Stimulated activated CD4-positive, alpha-beta T cell treated with anti-CD3 and anti-CD28 coated beads, Interleukin-1b, Interleukin-23, amount 100 ng/mL, for 48 hours (primary cell): ENCODE results near the gene CD69.
A peak's percentile ranks its signal among the peaks of the same experiment; 100 is the strongest.
"Not testable (repeated sequence)": the region's sequence is repeated elsewhere in the genome, so short reads cannot be mapped to it uniquely, and the experiment has no call there.

Experiments used
- DNase-seq: peaks from one replicate; pipeline ENCODE4 v3.0.0-alpha.2; 2020

CD69 gene

DNA sequence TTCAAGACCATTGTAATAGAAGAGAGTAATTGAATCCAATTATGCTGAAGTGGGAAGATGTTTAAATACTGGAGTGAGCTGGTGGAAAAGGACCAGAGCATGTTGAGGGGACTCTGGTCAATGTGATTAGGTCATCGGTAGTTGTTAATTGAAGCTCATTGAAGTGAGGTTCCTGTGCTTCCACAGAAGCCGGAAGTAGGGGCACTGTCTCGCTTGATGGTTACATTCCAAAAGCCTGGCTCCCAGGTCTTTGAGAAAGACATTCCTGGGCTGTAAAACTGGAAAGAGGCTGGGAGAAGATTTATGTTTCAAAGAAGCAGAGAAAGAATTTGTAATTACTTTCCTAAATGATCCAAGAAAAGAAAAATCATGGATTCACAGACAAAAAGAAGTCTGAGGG is 15.5 kb downstream of the CD69 start:
- no peak for DNase-seq

DNA sequence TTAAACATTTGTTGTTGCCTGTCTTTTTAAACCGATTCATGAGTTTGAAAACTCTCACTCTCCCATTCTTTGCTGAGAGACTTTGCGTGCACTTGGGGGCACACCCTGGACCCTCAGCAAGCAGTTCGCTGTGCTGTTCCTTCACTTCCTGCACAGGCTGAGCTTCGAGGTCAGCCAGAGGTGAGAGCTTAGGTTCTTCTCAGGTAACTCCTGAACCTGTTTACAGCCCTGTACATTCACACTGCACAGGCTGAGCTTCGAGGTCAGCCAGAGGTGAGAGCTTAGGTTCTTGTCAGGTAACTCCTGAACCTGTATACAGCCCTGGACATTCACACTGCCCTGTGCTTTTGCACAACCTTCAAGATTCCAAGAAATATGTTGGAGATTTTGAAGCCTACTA is 18.0 kb downstream of the CD69 start:
- no peak for DNase-seq

DNA sequence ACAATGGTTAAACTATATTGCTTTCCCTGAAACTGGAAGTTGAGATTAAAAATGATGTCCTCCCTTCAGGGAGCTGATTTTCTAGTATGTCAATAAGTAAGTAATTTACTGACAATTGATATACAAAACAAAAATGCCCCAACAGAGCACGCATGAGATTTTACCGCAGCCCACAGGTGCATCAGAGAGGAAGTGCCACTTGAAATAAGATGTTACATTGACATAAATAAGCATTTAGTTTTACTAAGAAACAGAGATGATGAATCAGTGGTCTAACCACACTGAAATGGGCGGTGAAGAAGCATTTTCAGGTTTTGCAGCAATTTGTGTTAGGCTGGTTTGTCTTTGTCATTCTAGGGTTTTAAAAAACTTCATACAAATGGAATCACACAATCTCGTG is 19.0 kb downstream of the CD69 start:
- peak; percentile 81 for DNase-seq

DNA sequence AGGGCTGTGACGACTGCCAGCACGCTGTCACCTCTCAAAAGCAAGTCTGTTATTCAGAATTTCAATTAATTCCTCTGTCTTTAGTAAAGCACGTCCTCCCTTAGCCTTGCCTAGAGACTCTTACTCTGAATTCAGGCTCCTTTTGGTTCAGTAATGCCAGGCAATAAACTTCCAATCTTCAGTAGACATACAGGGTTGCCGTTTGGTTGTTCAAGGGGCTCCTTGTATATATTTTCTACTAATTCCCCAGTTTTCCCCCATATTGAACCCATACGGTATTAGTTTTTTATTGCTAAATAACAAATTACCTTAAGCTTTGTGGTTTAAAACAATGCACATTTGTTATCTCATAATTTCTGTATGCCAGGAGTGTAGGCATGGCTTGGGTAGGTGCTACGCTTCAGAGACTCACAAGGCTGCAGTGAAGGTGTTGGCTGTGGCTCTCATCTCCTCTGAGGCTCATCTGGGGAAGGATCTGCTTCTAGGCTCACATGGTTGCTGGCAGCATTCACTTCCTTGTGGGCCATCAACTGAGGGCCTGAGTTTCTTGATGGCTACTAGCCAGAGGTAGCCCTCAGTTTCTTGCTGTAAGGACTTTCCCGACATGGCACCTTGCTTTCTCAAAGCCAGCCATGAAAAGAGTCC is 20.5 kb downstream of the CD69 start:
- no peak for DNase-seq

DNA sequence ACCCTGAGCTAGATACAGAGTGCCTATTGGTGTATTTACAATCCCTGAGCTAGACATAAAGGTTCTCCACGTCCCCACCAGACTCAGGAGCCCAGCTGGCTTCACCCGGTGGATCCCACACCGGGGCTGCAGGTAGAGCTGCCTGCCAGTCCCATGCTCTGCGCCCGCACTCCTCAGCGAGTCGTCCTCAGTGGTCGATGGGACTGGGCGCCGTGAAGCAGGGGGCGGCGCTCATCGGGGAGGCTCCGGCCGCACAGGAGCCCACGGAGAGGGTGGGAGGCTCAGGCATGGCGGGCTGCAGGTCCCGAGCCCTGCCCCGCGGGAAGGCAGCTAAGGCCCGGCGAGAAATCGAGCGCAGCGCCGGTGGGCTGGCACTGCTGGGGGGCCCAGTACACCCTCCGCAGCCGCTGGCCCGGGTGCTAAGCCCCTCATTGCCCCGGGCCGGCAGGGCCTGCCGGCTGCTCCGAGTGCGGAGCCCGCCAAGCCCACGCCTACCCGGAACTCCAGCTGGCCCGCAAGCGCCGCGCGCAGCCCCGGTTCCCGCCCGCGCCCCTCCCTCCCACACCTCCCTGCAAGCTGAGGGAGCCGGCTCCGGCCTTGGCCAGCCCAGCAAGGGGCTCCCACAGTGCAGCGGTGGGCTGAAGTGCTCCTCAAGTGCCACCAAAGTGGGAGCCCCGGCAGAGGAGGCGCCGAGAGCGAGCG is 21.1 kb downstream of the CD69 start:
- not testable (repeated sequence) for DNase-seq

DNA sequence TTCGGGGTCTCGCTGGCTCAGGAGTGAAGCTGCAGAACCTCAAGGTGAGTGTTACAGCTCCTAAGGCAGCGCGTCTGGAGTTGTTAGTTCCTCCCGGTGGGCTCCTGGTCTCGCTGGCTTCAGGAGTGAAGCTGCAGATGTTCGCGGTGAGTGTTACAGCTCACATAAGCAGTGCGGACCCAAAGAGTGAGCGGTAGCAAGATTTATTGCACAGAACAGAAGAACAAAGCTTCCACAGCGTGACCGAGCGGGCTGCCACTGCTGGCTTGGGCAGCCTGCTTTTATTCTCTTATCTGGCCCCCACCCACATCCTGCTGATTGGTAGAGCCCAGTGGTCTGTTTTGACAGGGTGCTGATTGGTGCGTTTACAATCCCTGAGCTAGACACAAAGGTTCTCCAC is 21.8 kb downstream of the CD69 start:
- DNase-seq = not testable (repeated sequence)

DNA sequence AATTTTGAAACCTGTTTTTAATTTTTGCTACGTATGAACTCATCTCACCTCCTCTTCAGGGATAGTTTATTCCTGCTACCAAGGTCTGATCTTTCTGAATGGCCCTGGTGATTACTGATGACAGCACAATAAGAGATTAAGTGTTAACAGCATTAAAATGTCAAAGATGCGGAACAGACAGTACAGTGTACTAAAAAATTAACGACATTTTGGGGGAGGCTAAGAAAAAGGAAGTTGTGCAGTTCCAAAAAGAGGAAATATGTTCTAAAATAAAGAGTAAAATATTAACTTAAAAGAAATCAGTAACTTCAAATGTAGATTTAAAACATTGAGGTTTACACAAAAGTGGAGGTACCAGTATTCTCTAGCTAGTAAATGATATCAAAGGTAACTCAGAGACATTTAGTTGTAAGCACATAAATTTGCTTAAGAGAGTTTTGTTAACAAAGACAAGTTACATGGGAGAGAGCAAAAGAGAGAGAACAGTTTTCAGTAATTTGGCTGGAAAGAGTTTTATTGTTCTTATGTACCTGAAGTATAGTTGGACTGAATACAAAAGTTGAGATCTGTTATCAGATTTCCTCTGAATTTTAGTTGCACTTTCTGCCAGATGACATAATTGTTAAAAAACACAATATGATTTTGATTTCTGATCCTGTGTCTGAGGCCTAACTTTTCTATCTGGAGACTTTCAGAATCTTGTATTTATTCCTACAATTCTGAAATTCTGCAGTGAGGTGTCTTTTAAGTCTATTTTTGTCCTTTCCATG is 23.6 kb downstream of the CD69 start:
- no peak for DNase-seq

DNA sequence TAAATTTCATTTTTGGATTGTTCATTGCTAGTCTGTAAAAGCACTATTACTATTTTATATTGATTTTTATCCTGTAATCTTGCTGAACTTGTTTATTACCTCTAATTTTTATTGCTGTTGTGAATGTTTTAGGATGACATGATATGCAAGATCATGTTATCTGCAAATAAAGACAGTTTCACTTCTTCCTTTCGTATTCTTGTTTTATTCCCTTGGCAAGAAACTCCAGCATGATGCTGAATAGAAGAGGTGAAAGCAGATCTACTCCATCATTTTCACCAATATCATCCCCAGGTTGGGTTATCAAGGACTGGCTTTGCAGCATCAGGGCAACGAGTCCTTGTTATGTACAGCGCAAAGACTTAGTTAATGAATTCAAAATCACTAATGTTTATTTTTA is 25.1 kb downstream of the CD69 start:
- DNase-seq = no peak

DNA sequence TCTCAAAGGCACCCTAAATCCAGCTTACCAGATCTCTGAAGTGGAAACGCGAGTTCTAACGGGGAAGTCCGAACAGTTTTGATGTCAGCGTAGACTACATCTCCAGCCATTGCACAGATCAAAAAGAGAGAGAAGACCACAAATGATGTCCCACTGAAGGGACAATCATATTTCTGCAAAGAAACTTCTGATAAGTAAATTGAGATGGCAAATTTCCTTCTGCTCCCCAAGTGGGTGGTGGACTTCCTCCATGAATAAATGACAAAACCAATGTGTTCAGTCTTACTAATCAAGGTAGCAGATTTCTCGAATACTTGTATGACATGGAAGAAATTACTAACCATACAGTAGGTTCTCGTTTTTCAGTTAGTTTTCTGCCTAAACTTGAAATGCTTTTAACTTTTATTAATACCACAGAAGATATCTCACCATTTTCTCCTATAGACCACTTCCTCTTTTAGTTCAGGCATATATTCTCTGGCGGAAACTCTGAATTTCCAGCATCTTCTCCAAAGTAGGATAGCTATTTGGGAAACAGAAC is 27.7 kb downstream of the CD69 start, which contains the start of gene CLECL1:
TSS of gene CLECL1 (minus strand) at position 177 of the 541 bp plus-strand sequence.
- DNase-seq = no peak

DNA sequence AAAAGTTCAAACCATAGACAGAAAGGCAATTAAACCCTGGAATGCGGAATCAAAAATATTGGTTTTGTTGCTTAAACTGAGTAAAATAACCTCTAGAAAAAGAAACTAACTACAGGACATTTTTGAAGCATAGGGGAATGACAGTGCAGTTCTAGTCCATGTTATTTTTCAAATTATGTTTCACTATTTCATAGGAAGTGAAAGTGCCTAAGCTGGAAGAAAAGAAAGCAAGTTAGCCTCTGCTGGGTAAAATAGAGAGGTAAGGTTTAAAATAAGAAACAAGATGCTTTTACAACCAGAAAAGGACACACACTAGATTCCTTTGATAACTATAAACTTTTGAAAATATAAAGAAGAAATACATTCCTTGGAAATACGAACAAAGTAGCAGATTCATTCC is 28.9 kb downstream of the CD69 start:
- no peak for DNase-seq

DNA sequence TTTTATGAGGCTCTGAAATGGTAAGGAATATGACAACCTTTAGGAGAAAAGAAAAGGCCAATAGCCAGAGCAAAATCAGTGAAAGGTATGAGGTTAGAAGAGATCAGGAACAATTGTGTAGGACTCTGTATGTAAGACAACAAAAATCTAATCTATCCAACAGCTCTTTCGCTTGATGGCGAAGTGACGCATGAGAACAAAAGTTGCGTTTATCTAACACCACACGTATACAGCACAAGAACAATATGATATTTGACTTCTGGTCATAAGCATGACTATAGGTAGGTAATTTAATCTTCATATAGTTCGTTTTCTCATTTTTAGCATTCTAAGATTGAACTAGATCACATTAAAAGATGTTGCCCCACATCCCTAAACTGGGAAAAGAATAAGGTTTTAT is 29.3 kb downstream of the CD69 start:
- no peak for DNase-seq

DNA sequence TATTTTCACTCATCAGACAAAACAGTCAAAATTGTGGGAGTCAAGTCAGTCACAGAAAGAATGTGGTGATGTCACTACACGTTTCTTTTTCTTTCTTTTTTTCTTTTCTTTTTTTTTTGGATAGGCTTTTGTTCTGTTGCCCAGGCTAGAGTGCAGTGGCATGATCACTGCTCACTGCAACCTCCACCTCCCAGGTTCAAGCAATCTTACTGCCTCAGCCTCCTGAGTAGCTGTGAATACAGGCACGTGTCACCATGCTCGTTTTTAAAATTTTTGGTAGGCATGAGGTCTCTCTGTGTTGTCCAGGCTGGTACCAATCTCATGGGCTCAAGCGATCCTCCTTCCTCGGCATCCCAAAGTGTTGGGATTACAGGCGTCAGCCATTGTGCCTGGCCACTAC is 30.1 kb downstream of the CD69 start:
- no peak for DNase-seq

DNA sequence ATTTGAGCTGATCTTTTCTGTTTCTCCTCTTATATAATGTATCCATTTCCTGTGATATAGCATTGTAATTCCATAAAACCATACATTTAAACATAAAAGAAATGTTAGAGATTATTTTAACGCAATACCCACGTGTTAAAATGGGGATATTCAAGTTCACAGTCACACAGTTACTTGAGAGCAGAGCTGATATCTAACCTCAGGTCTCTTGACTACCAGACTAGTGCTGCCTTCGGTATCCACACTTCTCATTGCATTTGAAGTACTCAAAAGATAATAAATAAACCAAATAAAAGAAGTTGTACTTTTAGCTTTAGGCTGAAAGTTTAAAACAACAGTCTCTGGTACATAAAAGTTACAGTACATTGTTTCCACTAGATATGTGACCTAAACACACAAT is 30.7 kb downstream of the CD69 start:
- DNase-seq = no peak

DNA sequence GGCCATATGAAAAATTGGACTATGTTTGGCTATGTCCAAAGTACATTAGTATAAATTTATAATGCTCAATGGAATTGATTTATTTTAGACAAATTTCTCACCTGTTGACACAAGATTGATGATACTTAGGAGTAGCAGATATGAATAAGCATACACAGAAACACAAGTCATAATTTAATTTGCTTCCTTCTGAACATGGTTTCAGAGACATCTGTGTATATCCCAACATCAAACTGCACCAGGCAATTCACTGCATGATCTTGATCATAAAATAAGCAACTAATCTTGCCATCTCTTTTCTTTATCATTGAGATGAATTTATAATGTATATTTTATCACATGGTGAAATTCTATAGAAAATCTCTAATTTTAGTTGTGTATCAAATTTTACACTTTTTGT is 31.6 kb downstream of the CD69 start:
- no peak for DNase-seq

DNA sequence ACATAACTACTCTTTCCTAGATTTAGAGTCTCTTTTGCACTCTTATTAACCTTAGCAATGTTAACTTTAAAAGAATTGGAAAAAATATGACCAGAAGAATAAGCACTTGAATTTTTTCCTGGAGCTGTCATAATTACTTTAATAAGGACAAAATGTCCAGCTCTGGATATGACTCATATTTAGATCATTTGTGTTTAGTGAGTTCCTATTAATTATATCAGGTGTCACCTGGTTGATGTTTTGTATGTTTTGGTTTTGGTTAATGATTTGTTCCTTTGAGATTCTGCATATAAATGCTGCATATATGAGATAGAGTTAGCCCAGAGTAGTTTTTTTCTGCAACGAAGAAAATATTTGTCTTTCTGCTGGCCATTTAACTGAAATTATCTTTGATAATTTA is 32.9 kb downstream of the CD69 start:
- DNase-seq = no peak

DNA sequence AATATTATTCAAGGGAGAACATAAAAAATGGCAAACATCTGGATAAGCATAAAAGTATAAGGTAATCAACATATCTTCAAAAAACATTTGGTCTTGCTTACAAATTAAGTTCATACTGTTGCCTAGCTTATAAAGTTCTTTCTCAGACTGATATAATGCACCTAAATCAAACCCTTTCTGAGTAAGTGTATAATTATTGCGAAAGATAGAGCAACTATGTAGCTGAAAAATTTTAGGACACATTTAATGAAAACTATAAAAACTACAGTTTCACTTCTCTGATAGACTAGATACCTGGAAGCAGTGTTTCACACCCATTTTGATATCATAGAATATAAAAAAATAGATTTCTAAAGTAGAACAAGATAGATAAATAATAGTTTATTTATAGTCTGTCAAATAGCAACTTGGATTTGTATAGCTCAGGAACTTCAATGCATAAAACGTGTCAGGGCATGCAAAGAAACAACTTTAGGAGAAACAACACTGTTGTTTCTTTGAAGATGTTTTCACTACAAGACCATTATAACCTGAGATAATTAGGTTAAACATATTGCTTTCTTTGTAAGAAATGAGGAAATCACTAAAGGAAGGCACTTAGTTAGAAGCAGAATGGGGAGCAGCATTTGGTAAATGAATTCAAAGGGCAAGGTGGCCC is 35.4 kb downstream of the CD69 start:
- DNase-seq = no peak

DNA sequence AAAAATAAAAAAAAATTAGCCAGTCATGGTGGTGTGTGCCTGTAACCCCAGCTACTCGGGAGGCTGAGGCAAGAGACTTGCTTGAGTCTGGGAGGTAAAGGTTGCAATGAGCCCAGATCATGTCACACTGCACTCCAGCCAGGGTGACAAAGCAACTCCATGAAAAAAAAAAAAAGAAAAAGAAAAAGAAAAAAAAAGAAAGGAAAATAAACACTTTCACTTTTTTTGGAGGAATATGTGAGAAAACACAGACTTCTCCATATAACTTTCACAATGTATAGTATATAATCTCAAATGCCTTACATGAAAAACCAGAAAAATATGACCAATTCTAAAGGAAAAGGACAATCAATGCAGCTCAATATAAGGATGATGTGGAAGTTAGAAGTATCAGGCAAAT is 36.7 kb downstream of the CD69 start:
- no peak for DNase-seq

DNA sequence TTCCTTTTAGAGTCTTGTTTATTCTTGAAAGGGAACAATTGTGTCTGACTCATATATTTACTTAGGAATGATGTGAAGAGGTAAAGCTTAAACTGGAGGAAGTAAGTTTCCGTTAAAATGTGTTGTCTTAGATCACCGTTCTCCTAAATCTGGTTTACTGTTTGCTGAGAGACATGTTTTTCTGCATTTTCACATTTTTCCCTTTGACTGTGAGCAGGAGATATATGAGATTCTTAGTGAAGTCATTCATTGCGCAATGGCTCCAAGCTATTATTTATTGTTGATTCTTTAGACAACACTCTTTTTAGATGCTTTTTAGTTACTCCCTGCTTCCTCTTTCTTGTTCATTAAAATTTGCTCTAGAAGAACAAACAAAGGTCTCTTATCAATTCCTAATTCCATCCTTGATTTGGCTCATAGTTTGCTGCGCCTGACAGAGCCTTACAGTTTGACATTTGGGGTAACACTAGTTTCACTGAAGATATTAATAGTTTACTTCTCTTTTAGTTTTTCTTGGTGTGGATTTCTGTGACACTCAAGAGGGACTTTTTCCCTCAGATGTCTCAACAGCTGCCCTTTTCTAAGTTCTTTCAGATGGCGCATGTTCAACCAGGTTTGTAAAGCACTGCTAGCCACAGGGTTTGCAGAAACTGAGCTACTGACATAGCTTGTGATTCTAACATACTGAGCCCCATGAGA is 39.2 kb downstream of the CD69 start:
- DNase-seq = no peak

DNA sequence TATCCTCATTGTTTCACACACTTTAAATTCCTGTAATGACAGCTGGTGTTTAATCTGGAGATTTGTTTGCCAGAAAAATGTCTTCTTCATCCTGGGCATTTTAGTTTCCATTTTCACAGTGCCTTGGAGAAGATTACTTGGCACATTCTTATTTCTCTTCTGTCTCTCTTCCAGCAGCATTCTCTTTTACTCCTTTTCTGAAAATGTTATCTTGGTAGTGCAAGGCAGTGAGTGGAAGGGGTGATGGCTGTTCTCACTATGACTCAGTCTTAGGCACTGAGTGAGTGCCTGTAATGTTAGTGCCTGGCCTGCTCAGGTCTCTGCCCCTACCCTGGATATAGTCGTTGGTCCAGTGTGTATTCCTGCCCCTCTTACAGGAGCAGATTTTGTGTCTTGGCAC is 40.9 kb downstream of the CD69 start:
- no peak for DNase-seq

DNA sequence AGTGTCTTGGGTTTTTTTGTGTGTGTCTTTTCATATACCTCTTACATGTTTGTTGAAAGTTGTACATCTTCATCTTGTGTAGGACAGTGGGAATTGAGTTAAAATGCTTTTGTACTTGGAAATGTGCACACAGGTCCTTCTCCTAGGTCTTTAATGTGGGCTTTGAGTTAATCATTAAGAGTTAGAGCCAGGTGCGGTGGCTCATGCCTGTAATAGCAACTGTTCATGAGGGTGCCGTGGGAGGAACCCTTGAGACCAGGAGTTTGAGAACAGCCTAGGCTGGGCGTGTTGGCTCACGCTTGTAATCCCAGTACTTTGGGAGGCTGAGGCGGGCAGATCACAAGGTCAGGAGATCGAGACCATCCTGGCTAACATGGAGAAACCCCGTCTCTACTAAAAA is 41.7 kb downstream of the CD69 start:
- DNase-seq = no peak

DNA sequence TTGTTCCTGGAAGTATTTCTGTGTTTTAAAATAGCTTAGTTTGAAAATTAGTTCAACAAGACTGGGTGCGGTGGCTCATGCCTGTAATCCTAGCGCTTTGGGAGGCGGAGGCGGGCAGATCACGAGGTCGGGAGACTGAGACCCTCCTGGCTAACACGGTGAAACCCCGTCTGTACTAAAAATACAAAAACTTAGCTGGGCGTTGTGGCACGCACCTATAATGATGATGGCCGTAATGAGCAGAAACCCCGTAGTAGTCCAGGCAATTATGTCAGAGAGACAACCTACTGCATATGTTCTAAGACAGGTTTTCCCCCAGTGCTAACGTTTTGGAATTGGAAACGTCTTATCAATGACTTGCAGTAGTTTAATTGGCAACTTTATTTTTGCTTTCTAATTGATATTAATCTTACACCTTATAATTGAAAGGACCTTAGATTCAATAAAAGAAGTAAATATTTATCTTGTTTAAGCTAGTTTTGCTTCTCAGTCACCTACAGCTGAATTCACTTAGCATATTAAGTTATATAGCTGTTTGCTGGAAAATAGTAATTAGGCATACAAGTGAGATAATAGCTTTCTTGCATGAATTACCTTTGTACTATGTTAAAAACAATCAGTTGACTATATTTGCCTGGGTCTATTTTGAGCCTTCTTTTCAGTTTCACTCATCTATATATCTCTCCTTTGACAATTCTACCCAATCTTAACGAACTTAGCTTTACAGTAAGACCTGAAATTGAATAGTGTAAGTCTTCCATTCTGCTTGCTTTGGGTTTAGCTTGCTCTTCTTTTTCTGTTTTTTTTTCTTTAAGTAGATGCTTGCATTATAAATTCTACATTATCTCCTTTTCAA is 43.4 kb downstream of the CD69 start:
- no peak for DNase-seq
